Measurements from ENCODE around the gene KCNK16. TPM values are rescaled to one million over a fixed set of nuclear protein-coding genes. Genes with fewer than 3 reads are reported as not detected.

Gene KCNK16
- total and polyA plus RNA-seq, 3 donors from 2014 or later = not detected

GRCh38 chr6:39303425-39304153 is 18.9 kb downstream of the KCNK16 start:
- no peaks in the 10 kb centered on the region for H3K4me1 ChIP-seq
- no peaks in the 10 kb centered on the region for H3K27me3 ChIP-seq
- no peak for DNase-seq
- H3K9me3 ChIP-seq = no peaks in the 10 kb centered on the region
- no peak overlapping the region for H3K4me3 ChIP-seq
- TF ChIP-seq CTCF (IDR thresholded peaks at IDR 0.05) = no peak
- no peak for TF ChIP-seq POLR2A (IDR thresholded peaks at IDR 0.05)
- no peak overlapping the region for H3K27ac ChIP-seq
- H3K36me3 ChIP-seq (ENCODE audit: low read depth, missing control alignments) = no peaks in the 10 kb centered on the region
- intact Hi-C loops (cut with DNase I; ENCODE audit: low total_unique reads) = loop anchor here (5.0 kb wide), 1 partner anchor 136 kb away; no protein-coding TSS in a partner anchor
- WGBS, 2 donors = 86 to 90% methylated on average over 11 to 30 of the region's 30 CpGs

- TF ChIP-seq POLR2A (IDR thresholded peaks at IDR 0.05) (no peak), CTCF (IDR thresholded peaks at IDR 0.05) (peak; percentile 55 to 80 (median 72))
- Histone ChIP-seq H3K27me3 (no peaks in the 10 kb centered on the region), H3K4me1 (no peaks in the 10 kb centered on the region), H3K36me3 (ENCODE audit: low read depth, missing control alignments) (no peaks in the 10 kb centered on the region), H3K4me3 (no peak overlapping the region), H3K9me3 (no peaks in the 10 kb centered on the region), H3K27ac (no peak overlapping the region)
- 28 to 33% methylated on average over 11 of the region's 11 CpGs for WGBS, 2 donors
- peak; percentile 87 for DNase-seq
- intact Hi-C loops (cut with DNase I; ENCODE audit: low total_unique reads) = loop anchor here (5.0 kb wide), 1 partner anchor 136 kb away; no protein-coding TSS in a partner anchor
Measured at GRCh38 chr6:39302669-39303424, 19.7 kb downstream of the KCNK16 start.

- no peak for DNase-seq
- WGBS, 2 donors = 88 to 91% methylated on average over 2 of the region's 2 CpGs
- intact Hi-C loops (cut with DNase I; ENCODE audit: low total_unique reads) = loop anchor here (5.0 kb wide), 1 partner anchor 135 kb away; no protein-coding TSS in a partner anchor
Measured at GRCh38 chr6:39302011-39302410, 20.5 kb downstream of the KCNK16 start.

DNA sequence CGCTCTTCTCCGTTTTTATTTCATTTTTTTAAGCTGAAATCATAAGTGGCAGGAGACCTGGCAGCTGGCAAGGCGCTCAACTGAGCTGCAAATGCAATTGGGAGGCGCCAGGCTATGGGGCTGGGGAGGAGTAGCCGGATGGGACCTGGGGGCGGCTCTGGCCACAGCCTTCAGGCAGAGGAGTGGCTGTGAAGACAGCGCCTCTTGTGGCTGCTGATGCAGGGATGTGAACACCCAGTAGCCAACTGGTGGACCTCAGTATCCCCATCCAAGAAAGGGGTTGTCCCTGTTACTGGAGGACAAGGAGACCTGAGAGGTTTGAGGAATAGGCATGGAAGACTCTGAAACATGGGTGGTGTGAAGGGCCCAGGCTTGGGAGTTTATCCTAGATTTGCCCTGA is 20.9 kb downstream of the KCNK16 start:
- intact Hi-C loops (cut with DNase I; ENCODE audit: low total_unique reads) = loop anchor here (5.0 kb wide), 1 partner anchor 134 kb away; no protein-coding TSS in a partner anchor
- TF ChIP-seq CTCF (IDR thresholded peaks at IDR 0.05) = no peak
- TF ChIP-seq POLR2A (IDR thresholded peaks at IDR 0.05) = no peak
- Histone ChIP-seq H3K4me1 (no peaks in the 10 kb centered on the region), H3K36me3 (ENCODE audit: low read depth, missing control alignments) (no peaks in the 10 kb centered on the region), H3K27ac (no peak overlapping the region), H3K27me3 (no peaks in the 10 kb centered on the region), H3K9me3 (no peaks in the 10 kb centered on the region), H3K4me3 (no peak overlapping the region)
- WGBS, 2 donors = 78 to 85% methylated on average over 7 of the region's 7 CpGs
- DNase-seq = no peak

More at GRCh38 chr6:39302011-39302410, 20.5 kb downstream of the KCNK16 start:
- Histone ChIP-seq H3K4me3 (no peak overlapping the region), H3K27me3 (no peaks in the 10 kb centered on the region), H3K9me3 (no peaks in the 10 kb centered on the region), H3K4me1 (no peaks in the 10 kb centered on the region), H3K27ac (no peak overlapping the region), H3K36me3 (ENCODE audit: low read depth, missing control alignments) (no peaks in the 10 kb centered on the region)
- no peak for TF ChIP-seq POLR2A (IDR thresholded peaks at IDR 0.05)
- TF ChIP-seq CTCF (IDR thresholded peaks at IDR 0.05) = no peak

Measured in testis (tissue), 3 donors.